ENCODE data around the gene FGFR4.

DNA sequence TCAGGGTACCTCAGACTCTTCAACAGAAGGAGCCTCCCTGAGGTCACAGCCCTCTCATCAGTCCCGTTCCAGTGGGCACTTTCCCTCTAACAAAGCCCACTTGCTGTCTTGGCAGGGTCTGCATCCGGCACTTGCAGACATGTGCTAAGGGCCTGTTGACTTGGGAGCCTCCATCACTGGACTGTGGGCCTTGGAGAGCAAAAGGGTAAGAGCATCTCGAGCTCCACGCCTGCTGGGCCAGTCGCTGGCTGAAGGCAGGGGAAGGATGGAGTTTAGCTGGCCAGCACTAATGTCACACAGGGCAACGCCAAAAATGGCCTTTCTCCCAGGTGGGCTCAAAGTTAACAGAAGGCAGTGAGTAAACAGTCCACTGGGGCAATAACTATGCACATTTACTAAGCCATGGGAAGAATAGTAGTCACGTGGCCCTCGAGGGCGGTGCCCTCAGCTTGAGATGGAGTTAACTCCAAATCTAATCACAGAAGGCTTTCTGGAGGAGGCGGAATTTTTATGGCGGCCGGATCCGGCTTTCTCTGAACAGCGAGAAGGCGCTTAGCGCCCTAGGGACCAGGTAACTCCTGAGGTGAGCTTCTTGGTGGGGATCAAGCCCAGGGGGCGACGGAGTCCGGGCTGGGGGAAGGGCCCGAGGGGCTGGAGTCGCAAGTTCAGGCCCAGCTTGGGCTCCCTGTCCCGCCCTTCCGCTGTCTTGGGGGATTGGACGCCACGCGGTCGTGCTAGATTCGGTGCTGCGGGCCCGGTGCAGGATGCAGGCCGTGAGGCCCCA lies 44.8 kb downstream of the FGFR4 start:
- TF ChIP-seq CTCF (conservative IDR thresholded peaks at IDR 0.05) (no peak), ZFX (IDR thresholded peaks at IDR 0.05) (no peak)

All from C4-2B (cell line).